Lung (tissue), 12 donors: ENCODE data around the gene PTPRT. TPM values are rescaled to one million over a fixed set of nuclear protein-coding genes. Genes with fewer than 3 reads are reported as not detected.

Experiments used
- ATAC-seq: fragments of 200-7000 bp; cut with Tn5 transposase; one replicate; pipeline ENCODE4 v1.9.1; 2020; ENCODE audit warnings: moderate number of reproducible peaks; ENCODE audit not compliant: insufficient read depth, low FRiP score
- DNase-seq, 3 donors: peaks; one replicate each; pipeline ENCODE4 v3.0.0-alpha.2; 2013 to 2017
- H3K27ac ChIP-seq, 2 donors: one replicate each; pipeline ENCODE4 v1.5.1; 2013; ENCODE audit warnings: mild to moderate bottlenecking in 2 of 2, moderate library complexity in 2 of 2, control low read depth in 1 of 2, inconsistent platforms in 1 of 2, low read depth in 1 of 2, low read length in 1 of 2
- H3K27me3 ChIP-seq, 3 donors: one replicate each; pipeline ENCODE4 v1.5.1; 2013; ENCODE audit warnings: low read length in 2 of 3; ENCODE audit not compliant: control insufficient read depth in 3 of 3, insufficient read depth in 3 of 3
- H3K36me3 ChIP-seq, 4 donors: one replicate each; pipeline ENCODE4 v1.5.1; 2013; ENCODE audit warnings: low read length in 4 of 4, mild to moderate bottlenecking in 1 of 4, moderate library complexity in 1 of 4; ENCODE audit not compliant: control insufficient read depth in 4 of 4, insufficient read depth in 4 of 4
- H3K4me1 ChIP-seq, 5 donors: one replicate each; pipeline ENCODE4 v1.5.1; 2013; ENCODE audit warnings: low read length in 5 of 5, mild to moderate bottlenecking in 2 of 5, moderate library complexity in 1 of 5; ENCODE audit not compliant: control insufficient read depth in 5 of 5, insufficient read depth in 5 of 5
- H3K4me3 ChIP-seq: one replicate; pipeline ENCODE4 v1.5.1; 2013; ENCODE audit warnings: mild to moderate bottlenecking, control low read depth, moderate library complexity
- H3K9ac ChIP-seq, 2 donors: one replicate each; pipeline ENCODE4 v1.5.1; 2013; ENCODE audit warnings: low read length in 2 of 2, control low read depth in 1 of 2; ENCODE audit not compliant: insufficient read depth in 1 of 2
- H3K9me3 ChIP-seq, 4 donors: one replicate each; pipeline ENCODE4 v1.5.1; 2013; ENCODE audit warnings: low read length in 3 of 4, mild to moderate bottlenecking in 1 of 4, moderate library complexity in 1 of 4; ENCODE audit not compliant: control insufficient read depth in 4 of 4, insufficient read depth in 3 of 4
- WGBS, 2 donors: extraction: QIAGEN DNeasy Blood & Tissue Kit; methylation state at CpG; one replicate each; pipeline ENCODE4 v1.1.7; 2013; 5-methylcytosine and 5-hydroxymethylcytosine counted together
- polyA plus RNA-seq, 2 donors: library from polyadenylated mRNA; stranded (reverse); fragments of 200-250 nt; gene quantifications; one replicate each; pipeline ENCODE4 v1.2.1, GENCODE V29; 2013
- total RNA-seq, 2 donors: library from RNA; depleted of rRNA in 1 of 2; stranded (reverse); fragments of >200 nt in 1 of 2; gene quantifications; one replicate each; pipeline ENCODE4 v1.2.1, GENCODE V29; 2014 to 2021
- TF ChIP-seq, protein P1 (sequence below): IDR thresholded peaks from 2 replicates; pipeline ENCODE4 v1.5.1; 2012; ENCODE audit warnings: mild to moderate bottlenecking; ENCODE audit errors: control extremely low read depth, extremely low read depth
- donor health status: control.
- donor health status: control.
- donor health status: Bipolar disorder and iron deficiency.
- donor health status: healthy.
- donor health status: DM: yes; HTN: yes; CAD: no.

PTPRT gene
- total and polyA plus RNA-seq, 4 donors: 0.37 to 13.8 (median 6.1) TPM

DNA sequence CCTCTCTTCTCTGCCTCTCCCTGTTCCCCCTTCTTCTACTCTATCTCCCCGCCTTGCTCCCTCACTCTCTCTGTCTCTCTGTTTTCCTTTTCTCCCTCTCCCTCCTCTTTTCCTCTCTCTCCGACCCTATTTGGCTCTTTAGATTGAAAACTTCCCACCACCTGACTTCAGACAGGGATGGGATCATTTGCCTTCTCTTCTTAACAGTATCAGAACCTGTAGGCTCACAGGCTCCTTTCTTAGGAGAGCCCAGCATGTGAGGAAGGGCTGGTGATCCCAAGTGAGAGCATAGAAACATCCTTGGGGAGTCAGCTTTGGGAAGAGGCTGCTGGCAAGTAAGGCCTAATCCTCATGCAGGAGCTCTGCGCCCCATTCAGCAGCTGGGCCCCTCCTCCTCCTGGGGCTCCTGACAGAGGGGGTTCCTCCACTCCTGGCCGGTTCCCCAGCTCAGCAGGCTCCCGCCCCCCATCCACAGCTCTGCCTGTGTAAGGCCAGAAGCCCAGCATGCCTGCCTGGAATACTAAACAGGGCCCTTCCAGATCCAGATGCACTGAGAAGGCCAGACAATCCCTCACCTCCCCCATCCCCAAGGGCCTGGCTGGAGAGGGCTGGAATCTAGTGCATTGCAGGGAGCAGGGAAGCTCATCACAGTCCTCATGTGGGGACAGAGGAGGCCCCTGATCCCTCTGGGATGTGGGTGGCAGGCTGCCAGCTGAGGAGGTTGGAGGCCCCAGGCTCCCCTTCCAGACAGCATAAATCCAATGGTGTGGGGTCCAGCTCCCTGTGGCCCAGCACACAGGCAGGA, 93.4 kb downstream of the PTPRT start:
- Histone ChIP-seq H3K9me3 (peaks cover 0 to 3% (median under 1%) of the 10 kb centered on the region in 4 donors), H3K36me3 (no peaks in the 10 kb centered on the region), H3K4me3 (no peak overlapping the region), H3K27ac (no peak overlapping the region), H3K9ac (no peak overlapping the region), H3K4me1 (peaks cover 0 to 10% (median 0%) of the 10 kb centered on the region in 5 donors), H3K27me3 (no peaks in the 10 kb centered on the region)
- ATAC-seq: no peak
- TF ChIP-seq, protein P1, sequence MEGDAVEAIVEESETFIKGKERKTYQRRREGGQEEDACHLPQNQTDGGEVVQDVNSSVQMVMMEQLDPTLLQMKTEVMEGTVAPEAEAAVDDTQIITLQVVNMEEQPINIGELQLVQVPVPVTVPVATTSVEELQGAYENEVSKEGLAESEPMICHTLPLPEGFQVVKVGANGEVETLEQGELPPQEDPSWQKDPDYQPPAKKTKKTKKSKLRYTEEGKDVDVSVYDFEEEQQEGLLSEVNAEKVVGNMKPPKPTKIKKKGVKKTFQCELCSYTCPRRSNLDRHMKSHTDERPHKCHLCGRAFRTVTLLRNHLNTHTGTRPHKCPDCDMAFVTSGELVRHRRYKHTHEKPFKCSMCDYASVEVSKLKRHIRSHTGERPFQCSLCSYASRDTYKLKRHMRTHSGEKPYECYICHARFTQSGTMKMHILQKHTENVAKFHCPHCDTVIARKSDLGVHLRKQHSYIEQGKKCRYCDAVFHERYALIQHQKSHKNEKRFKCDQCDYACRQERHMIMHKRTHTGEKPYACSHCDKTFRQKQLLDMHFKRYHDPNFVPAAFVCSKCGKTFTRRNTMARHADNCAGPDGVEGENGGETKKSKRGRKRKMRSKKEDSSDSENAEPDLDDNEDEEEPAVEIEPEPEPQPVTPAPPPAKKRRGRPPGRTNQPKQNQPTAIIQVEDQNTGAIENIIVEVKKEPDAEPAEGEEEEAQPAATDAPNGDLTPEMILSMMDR: no peak
- DNase-seq: peak; percentile 19 to 46 (median 33)
- WGBS, 2 donors: 49 to 51% methylated on average over 5 of the region's 5 CpGs

DNA sequence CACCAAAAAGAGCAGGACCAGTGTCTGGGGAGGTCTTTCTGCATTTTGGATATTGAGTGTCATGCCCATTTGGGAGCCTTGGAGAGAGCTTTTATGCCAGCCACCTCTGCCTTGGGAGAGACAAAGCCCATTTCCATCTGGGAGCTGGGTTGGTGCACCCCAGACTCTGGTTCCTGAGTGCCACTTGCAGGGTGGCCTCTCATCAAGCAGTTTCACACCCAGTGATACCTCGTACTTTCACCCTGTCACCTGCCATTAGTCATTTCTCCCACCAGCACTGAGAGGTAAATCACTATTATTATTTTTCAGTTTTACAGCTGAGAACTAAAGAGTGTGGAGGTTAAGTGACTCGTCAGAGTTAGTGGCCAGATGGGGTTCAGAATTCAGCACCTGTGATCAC, 94.7 kb downstream of the PTPRT start:
- WGBS, 2 donors: 74 to 80% methylated on average over 2 of the region's 2 CpGs
- H3K4me3 ChIP-seq: no peak overlapping the region
- no peak for DNase-seq
- no peak overlapping the region for H3K27ac ChIP-seq
- no peak overlapping the region for H3K9ac ChIP-seq
- TF ChIP-seq, protein P1: no peak
- no peaks in the 10 kb centered on the region for H3K27me3 ChIP-seq
- peaks cover 0 to 10% (median 0%) of the 10 kb centered on the region in 5 donors for H3K4me1 ChIP-seq
- H3K36me3 ChIP-seq: no peaks in the 10 kb centered on the region
- peaks cover 0 to 3% (median under 1%) of the 10 kb centered on the region in 4 donors for H3K9me3 ChIP-seq
- ATAC-seq: no peak

DNA sequence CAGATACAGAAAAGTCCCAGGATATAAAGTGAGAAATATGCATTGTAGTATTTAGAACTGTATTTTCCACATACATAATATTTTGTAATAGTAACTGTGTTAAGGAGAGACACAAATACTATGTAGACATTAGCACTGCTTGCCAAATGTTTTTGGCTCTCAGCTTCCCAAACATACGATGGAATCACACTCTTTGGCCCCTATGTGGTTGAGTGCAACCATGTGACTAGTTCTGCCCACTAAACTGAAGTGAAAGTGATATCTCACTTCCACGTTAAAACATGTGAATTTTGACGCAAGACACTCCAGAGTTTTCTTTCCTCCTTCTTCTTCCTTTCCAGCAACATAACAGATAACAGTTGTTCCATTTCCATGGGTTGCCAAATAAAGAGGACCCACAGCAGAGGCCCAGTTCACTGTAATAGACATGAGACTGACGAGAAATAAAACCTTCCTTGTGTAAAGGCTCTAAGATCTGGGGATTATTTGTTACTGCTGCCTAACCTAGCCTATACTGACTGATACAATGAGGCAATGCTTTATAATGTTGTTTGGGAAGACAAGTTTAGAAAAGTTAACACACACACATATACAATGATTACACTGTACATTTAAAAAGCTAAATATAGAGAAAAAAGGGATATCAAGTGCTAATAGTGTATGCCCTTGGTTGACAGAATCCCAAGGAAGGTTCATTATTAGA, 97.2 kb downstream of the PTPRT start:
- ATAC-seq: no peak
- Histone ChIP-seq H3K27ac (no peak overlapping the region), H3K36me3 (no peaks in the 10 kb centered on the region), H3K4me1 (peaks cover 0 to 10% (median 0%) of the 10 kb centered on the region in 5 donors), H3K27me3 (no peaks in the 10 kb centered on the region), H3K9me3 (peaks cover 0 to 3% (median under 1%) of the 10 kb centered on the region in 4 donors), H3K9ac (no peak overlapping the region), H3K4me3 (no peak overlapping the region)
- 69 to 72% methylated on average over 4 of the region's 4 CpGs for WGBS, 2 donors
- peak in 2 of 3 donors; percentile 30 to 54 for DNase-seq
- TF ChIP-seq, protein P1: no peak
